ENCODE data around the gene ZNF181.

ZNF181 gene

DNA sequence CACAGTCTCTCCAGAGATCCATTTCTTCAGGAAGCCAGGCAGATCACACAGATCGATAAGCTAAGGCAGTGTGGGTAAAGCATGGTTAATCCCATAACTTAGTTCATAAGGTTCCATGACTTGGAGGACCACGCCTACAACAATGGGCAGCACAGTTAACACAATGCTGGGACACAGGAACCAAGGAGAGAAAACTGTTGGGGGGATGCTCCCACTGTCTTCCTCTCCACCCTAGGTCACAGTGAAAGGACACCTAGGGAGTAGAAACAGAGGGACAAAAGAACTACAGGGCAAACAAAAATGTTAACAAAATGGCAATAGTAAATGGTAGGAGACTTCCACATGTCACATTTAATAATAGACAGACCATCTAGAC lies 20.8 kb upstream of the ZNF181 start:
- ATAC-seq, result no peak

GRCh38 chr19:34715357-34715756 lies 18.7 kb upstream of the ZNF181 start:
- no peak for ATAC-seq
- TF ChIP-seq, protein P1, sequence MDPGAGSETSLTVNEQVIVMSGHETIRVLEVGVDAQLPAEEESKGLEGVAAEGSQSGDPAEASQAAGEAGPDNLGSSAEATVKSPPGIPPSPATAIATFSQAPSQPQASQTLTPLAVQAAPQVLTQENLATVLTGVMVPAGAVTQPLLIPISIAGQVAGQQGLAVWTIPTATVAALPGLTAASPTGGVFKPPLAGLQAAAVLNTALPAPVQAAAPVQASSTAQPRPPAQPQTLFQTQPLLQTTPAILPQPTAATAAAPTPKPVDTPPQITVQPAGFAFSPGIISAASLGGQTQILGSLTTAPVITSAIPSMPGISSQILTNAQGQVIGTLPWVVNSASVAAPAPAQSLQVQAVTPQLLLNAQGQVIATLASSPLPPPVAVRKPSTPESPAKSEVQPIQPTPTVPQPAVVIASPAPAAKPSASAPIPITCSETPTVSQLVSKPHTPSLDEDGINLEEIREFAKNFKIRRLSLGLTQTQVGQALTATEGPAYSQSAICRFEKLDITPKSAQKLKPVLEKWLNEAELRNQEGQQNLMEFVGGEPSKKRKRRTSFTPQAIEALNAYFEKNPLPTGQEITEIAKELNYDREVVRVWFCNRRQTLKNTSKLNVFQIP (CRISPR knock-in tag; IDR thresholded peaks at IDR 0.05; ENCODE audit: borderline replicate concordance, low read depth), result no peak
- TF ChIP-seq TCF4 (CRISPR knock-in tag; IDR thresholded peaks at IDR 0.05; ENCODE audit: borderline replicate concordance) (no peak), ZNF565 (CRISPR knock-in tag; conservative IDR thresholded peaks at IDR 0.05; ENCODE audit: low read depth) (no peak), SNAI2 (CRISPR knock-in tag; IDR thresholded peaks at IDR 0.05) (no peak), ZC3H10 (CRISPR knock-in tag; IDR thresholded peaks at IDR 0.05) (no peak), PATZ1 (CRISPR knock-in tag; IDR thresholded peaks at IDR 0.05; ENCODE audit: borderline replicate concordance) (no peak), OSR1 (CRISPR knock-in tag; IDR thresholded peaks at IDR 0.05) (no peak), BACH2 (CRISPR knock-in tag; IDR thresholded peaks at IDR 0.05; ENCODE audit: borderline replicate concordance) (no peak), ZFP3 (CRISPR knock-in tag; IDR thresholded peaks at IDR 0.05) (no peak), ISL1 (CRISPR knock-in tag; IDR thresholded peaks at IDR 0.05) (no peak), CSDC2 (CRISPR knock-in tag; IDR thresholded peaks at IDR 0.05) (no peak)
- TF ChIP-seq, protein P2, sequence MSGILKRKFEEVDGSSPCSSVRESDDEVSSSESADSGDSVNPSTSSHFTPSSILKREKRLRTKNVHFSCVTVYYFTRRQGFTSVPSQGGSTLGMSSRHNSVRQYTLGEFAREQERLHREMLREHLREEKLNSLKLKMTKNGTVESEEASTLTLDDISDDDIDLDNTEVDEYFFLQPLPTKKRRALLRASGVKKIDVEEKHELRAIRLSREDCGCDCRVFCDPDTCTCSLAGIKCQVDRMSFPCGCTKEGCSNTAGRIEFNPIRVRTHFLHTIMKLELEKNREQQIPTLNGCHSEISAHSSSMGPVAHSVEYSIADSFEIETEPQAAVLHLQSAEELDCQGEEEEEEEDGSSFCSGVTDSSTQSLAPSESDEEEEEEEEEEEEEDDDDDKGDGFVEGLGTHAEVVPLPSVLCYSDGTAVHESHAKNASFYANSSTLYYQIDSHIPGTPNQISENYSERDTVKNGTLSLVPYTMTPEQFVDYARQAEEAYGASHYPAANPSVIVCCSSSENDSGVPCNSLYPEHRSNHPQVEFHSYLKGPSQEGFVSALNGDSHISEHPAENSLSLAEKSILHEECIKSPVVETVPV (CRISPR knock-in tag; IDR thresholded peaks at IDR 0.05), result no peak

More for the DNA sequence above, 20.8 kb upstream of the ZNF181 start:
- TF ChIP-seq, protein P1 (CRISPR knock-in tag; IDR thresholded peaks at IDR 0.05; ENCODE audit: borderline replicate concordance, low read depth), result no peak
- TF ChIP-seq PPARA (CRISPR knock-in tag; IDR thresholded peaks at IDR 0.05; ENCODE audit: borderline replicate concordance) (no peak), SNAI2 (CRISPR knock-in tag; IDR thresholded peaks at IDR 0.05) (no peak), OSR1 (CRISPR knock-in tag; IDR thresholded peaks at IDR 0.05) (no peak), GLIS3 (CRISPR knock-in tag; IDR thresholded peaks at IDR 0.05) (no peak), ZFP3 (CRISPR knock-in tag; IDR thresholded peaks at IDR 0.05) (no peak), ARNTL (CRISPR knock-in tag; IDR thresholded peaks at IDR 0.05; ENCODE audit: borderline replicate concordance, low read depth) (no peak), PATZ1 (CRISPR knock-in tag; IDR thresholded peaks at IDR 0.05; ENCODE audit: borderline replicate concordance) (no peak), TCF4 (CRISPR knock-in tag; IDR thresholded peaks at IDR 0.05; ENCODE audit: borderline replicate concordance) (no peak), ZFP30 (CRISPR knock-in tag; IDR thresholded peaks at IDR 0.05) (no peak), ZNF8 (CRISPR knock-in tag; IDR thresholded peaks at IDR 0.05) (no peak), ZC3H10 (CRISPR knock-in tag; IDR thresholded peaks at IDR 0.05) (no peak), BACH2 (CRISPR knock-in tag; IDR thresholded peaks at IDR 0.05; ENCODE audit: borderline replicate concordance) (no peak), ESRRG (CRISPR knock-in tag; IDR thresholded peaks at IDR 0.05) (no peak), ZNF70 (CRISPR knock-in tag; IDR thresholded peaks at IDR 0.05) (no peak)
- TF ChIP-seq, protein P2 (CRISPR knock-in tag; IDR thresholded peaks at IDR 0.05), result no peak

DNA sequence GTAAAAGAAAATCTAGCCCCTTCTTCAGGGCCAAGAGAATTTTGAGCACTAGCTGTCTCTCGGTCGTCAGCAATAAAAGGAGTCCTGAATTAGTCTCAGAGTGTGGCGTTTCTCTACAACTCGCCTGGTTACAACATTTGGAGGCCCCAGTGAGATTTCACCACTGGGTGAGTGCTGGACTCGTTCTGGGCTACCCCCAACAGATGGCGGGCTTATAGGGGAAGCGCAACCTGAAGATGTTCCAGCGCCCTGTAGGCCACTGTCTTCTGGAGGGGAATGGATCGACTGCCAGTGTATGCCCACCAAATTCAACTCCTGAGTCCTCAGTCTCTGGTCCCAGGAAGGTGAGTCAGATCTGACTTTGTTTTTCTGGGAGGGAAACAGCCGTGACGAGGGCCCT lies 11.7 kb upstream of the ZNF181 start:
- no peak for ATAC-seq
- TF ChIP-seq ZFP3 (CRISPR knock-in tag; IDR thresholded peaks at IDR 0.05), result no peak
- no peak for TF ChIP-seq GLIS3 (CRISPR knock-in tag; IDR thresholded peaks at IDR 0.05)
- TF ChIP-seq ZNF565 (CRISPR knock-in tag; conservative IDR thresholded peaks at IDR 0.05; ENCODE audit: low read depth), result no peak
- TF ChIP-seq TSHZ2 (CRISPR knock-in tag; IDR thresholded peaks at IDR 0.05), result no peak
- TF ChIP-seq PPARA (CRISPR knock-in tag; IDR thresholded peaks at IDR 0.05; ENCODE audit: borderline replicate concordance), result no peak
- no peak for TF ChIP-seq ISL1 (CRISPR knock-in tag; IDR thresholded peaks at IDR 0.05)
- no peak for TF ChIP-seq BACH2 (CRISPR knock-in tag; IDR thresholded peaks at IDR 0.05; ENCODE audit: borderline replicate concordance)
- TF ChIP-seq TCF4 (CRISPR knock-in tag; IDR thresholded peaks at IDR 0.05; ENCODE audit: borderline replicate concordance), result no peak
- no peak for TF ChIP-seq CSDC2 (CRISPR knock-in tag; IDR thresholded peaks at IDR 0.05)
- TF ChIP-seq OSR1 (CRISPR knock-in tag; IDR thresholded peaks at IDR 0.05), result no peak
- no peak for TF ChIP-seq PATZ1 (CRISPR knock-in tag; IDR thresholded peaks at IDR 0.05; ENCODE audit: borderline replicate concordance)
- TF ChIP-seq TOX (CRISPR knock-in tag; IDR thresholded peaks at IDR 0.05; ENCODE audit: borderline replicate concordance), result no peak
